GM19395 (cell line): ENCODE data around the gene NBEA.
"Not testable (repeated sequence)": the region's sequence is repeated elsewhere in the genome, so short reads cannot be mapped to it uniquely, and the experiment has no call there.

Experiments used
- ATAC-seq: cut with Tn5 transposase; IDR thresholded peaks from one replicate; pipeline ENCODE4 v1.9.1; 2021; ENCODE audit warnings: mild to moderate bottlenecking, moderate library complexity; ENCODE audit not compliant: unreplicated experiment

Gene NBEA

DNA sequence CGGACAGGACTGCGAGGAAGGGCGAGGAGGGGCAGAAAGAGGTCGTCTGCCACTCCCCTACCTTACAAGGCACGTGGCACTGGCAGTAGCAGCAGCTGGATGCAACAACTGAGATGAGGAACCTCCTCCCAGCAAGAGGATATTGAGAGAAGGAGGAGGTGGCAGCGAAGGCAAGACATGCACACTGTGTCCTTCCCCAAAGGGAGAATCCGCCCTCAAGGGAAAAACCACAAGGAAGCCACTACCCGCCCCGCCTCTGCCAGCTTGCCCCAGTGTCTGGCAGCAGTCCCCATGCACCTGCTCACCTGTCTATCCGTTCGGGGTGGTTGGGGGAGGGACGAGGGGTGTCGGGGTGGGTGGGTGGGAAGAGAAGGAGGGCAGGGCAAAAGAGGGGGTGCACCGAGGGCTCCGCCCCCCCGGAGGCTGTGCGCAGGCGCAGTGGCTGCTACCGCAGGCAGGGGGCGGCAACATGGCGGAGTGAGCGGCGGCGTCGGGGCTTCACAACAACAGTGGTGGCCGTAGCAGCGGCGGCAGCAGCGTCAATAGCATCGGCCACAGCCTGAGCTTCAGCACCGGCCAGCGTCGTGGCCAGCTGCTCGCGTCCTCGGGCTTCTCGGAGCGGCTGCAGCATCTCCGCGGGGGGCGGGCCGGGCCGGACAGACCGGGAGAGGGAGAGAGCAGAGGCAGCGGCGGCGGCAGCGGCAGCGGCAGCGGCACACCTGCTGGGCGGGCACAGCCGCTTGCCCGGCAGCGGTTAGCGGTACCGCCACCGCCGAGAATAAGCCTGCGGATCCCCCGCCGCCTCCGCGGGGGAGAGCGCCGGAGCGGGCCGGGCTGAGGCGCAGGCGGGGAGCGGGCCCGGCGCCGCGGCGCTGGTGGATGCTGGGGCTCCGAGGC lies at the start of gene NBEA:
NBEA (plus strand) TSS at position 436 of the 897 bp plus-strand sequence. CDS start 551 bp downstream, outside the sequence.
- peak; percentile 77 for ATAC-seq

GRCh38 chr13:34894756-34895155 lies 47.3 kb upstream of the NBEA start:
- no peak for ATAC-seq

DNA sequence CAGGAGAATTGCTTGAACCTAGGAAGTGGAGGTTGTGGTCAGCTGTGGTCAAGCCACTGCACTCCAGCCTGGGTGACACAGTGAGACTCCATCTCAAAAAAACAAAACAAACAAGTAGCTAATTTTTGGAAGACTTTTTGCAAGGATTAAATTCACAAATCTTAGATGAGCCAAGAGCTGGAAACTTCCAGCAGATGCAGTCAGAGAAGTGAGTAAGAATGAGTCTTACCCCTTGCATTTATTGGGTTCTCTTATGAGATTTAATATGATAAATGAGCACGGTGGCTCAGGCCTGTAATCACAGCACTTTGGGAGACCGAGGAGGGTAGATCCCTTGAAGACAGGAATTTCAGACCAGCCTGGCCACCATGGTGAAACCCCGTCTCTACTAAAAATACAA lies 44.9 kb upstream of the NBEA start:
- no peak for ATAC-seq

DNA sequence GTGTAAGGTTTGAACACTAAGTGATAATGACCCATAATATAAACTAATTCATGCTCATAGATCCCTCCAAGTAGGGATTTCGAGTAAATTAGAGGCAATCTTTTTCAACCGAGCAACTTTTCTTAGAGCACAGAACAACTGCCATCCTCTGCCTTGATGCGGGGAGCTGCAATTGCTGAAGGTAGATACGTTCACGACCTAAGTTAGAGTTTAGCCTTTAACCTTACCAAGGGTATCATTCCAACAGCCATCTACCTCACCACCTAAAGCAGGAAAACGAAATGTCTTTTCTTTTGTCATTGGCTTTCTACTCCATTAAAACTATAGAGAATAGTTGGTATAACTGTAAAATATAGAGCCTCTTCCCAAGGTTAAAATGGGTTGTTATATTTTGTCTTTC lies 42.2 kb upstream of the NBEA start:
- ATAC-seq = no peak

GRCh38 chr13:34900288-34900739 lies 41.8 kb upstream of the NBEA start:
- no peak for ATAC-seq

GRCh38 chr13:34901572-34901971 lies 40.5 kb upstream of the NBEA start:
- ATAC-seq = no peak

DNA sequence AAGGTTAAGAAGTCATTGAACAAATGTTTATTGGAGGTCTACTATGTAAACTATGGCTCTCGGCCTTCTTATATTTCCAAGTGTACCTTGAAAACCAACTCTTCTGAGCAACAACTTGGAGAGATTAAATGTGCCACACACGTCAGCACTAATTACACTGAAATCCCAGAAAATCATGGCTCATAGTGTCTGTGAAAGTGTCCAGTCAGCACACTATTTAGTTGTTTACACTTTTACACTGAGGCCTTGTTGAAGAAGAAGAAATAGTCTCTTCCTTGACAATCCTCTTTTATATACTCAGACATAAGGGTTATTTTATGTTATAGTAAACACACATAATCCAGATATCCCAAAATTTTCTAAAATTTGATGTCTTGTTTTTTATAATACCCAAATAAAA lies 30.9 kb upstream of the NBEA start:
- no peak for ATAC-seq

GRCh38 chr13:34913040-34913439 lies 29.0 kb upstream of the NBEA start:
- ATAC-seq = no peak

GRCh38 chr13:34914416-34914815 lies 27.7 kb upstream of the NBEA start:
- no peak for ATAC-seq

- ATAC-seq = no peak
Observed at GRCh38 chr13:34926508-34926907, 15.6 kb upstream of the NBEA start.

- ATAC-seq = not testable (repeated sequence)
Observed at GRCh38 chr13:34928676-34929075, 13.4 kb upstream of the NBEA start.

DNA sequence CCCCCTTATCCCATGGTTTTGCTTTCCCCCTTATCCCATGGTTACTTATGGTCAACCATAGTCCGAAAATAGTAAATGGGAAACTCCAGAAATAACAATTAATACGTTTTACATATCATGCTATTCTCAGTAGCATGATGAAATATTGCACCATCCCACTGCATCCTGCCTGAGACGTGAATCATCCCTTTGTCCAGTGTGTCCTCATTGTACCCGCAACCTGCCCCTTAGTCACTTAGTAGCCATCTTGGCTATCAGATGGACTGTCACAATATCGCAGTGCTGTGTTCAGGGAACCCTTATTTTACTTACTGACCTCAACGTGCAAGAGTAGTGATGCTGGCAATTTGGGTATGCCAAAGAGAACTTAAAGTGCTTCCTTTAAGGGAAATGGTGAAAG lies 10.5 kb upstream of the NBEA start:
- ATAC-seq = no peak

GRCh38 chr13:34933349-34933748 lies 8.7 kb upstream of the NBEA start:
- ATAC-seq = no peak

- no peak for ATAC-seq
Observed at GRCh38 chr13:34933786-34934185, 8.3 kb upstream of the NBEA start.

DNA sequence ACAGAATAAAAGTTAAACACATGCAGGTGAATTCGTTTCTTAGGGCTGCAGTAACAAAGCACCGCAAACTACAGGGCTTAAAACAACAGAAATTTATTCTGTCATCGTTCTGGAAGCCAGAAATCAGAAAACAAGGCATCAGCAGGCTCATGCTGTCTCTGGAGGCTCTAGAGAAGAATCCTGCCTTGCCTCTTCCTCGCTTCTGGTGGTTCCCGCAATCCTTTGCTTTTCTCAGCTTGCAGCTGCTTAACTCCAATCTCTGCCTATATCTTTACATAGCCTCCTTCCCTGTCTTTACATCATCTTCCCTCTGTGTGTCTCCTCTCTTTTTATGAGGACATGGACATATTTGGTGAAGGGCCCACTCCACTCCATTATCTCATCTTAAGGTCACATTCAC lies 6.2 kb upstream of the NBEA start:
- ATAC-seq = no peak

GRCh38 chr13:34939771-34940170 lies 2.3 kb upstream of the NBEA start:
- ATAC-seq = no peak

DNA sequence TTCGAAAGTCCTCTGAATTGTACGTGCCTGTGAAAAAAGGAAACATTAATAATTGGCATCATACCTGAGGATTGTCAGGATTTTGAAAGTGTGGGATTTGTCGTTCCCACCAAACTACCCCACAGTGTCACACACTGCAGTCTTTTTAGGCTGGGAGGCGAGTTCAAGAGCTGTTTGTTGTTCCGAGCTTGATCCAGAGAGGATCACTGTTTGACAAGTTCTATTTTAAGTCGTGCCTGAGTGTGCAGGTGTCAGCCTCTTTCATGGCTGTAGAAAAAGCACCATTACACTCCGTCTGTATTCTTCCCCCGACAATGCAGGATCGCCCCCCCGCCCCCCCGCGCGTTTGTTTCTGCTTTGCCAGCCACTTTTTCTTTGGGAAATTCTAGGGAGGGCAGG lies 635 bp upstream of the NBEA start:
- ATAC-seq = no peak

DNA sequence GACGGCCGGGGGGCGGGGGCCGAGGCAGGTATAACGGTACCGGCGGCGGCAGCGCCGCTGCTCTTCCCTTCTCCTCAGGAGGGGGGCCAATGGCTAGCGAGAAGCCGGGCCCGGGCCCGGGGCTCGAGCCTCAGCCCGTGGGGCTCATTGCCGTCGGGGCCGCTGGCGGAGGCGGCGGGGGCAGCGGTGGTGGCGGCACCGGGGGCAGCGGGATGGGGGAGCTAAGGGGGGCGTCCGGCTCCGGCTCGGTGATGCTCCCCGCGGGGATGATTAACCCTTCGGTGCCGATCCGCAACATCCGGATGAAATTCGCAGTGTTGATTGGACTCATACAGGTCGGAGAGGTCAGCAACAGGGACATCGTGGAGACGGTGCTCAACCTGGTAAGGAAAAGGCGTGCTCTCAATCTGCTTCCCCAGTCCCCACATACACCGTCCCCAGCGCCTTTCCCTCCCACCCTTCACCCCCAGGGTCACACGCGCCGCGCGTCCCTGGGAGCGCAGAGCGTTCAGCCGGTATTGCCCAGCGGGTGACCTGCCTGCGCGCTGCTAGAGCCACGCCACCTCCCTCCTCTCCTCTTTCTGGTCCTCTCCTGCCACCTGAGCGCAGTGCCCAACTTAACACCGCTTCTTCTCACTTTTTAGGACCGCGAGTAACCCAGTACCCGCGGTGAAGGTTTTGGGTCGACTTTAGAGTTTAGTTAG lies 814 bp downstream of the NBEA start:
- ATAC-seq = peak; percentile 6

DNA sequence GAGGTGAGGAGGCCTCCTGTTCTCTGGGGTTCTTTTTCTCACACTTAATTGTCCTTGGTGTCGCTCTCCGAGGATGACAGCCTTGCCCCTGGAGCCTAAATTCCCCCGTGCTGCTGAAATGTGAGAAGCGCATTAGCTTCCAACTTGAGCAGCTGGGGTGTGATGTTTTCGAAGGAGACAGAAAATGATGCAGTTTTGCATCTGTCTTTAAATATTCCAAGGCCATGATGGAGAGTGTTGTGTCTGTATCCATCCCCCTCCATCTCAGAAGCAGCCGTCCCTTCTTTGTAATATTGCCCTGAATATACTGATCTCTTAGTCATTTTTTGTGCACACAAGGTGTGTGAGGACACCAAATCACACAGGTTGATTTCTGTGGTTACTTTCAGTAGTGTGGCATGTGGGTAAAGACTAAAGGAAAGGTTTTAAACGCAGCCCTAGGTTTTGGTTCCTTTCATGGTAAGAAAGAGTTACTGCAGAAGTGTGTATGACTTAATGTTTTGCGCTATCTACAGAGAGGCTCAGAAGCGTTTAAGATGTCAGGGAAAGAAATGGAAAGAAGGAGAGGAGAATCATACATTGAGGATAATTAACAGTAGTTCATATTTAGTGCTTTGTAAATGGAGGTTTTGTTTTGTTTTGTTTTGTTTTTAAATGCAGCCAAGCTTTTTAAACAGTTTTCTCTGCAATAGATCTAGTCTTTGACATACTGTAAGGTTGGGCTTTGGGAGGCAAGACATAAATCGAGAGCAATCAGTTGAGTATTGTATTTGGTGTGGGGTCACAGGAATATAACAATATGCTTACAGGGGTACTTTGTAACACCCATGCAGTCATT lies 1.6 kb downstream of the NBEA start:
- peak; percentile 40 for ATAC-seq

GRCh38 chr13:34944274-34944634 lies 2.2 kb downstream of the NBEA start:
- no peak for ATAC-seq

DNA sequence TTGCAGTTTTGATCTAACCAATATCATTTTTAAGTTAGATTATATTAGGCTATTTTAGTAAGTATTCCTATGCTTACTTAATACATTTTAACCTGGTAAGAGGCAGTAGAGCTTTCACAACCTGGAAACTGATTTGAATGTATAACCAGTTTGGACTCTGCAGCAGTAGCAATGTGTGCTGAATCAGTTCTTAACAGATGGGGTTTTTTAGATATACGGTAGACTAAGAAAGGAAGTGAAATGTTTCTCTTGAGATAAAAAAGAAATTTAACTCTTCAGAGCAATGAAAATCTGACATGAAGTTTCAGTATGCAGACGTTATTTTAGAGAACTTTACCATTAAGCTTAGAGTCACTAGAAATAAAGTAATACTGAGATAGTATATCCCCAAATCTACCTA lies 2.7 kb downstream of the NBEA start:
- no peak for ATAC-seq
